ENCODE results near the gene DARS1.

Gene DARS1

DNA sequence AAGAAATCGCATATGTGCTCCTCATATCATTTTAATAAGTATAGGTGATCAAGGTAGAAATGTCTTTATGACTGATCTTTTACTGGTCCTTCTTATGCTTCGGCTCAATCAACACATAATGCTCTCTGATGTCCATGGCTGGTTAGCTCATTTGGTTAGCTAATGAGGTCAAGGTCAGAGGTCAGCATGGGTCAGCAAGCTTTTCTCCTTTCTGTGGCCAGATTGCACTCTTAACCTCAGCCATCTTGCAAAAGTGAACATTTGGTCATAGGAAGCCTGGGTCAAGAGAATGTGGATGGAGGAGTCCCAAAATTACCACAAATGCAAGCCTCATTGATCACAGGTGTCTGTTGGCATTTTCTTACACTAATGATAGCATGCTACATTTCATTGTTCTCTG lies 35.4 kb upstream of the DARS1 start:
- Histone ChIP-seq H3K18ac (ENCODE audit: low read length) (no peak overlapping the region), H3K56ac (ENCODE audit: low read length) (no peak overlapping the region), H2BK5ac (ENCODE audit: low read length) (no peak overlapping the region), H3K79me2 (ENCODE audit: control insufficient read depth, insufficient read depth, low read length) (no peaks in the 10 kb centered on the region), H2AK5ac (ENCODE audit: low read length) (no peak overlapping the region), H3K79me1 (ENCODE audit: low read length) (no peaks in the 10 kb centered on the region), H2BK15ac (replicated peaks; ENCODE audit: low read depth) (no peak overlapping the region), H4K8ac (ENCODE audit: low read depth, low read length) (no peak overlapping the region), H3K27me3 (ENCODE audit: insufficient read depth, low read length, poor library complexity) (no peaks in the 10 kb centered on the region), H3K27ac (ENCODE audit: low read depth, low read length) (no peak overlapping the region), H3K4ac (ENCODE audit: low read depth, low read length) (no peak overlapping the region), H3K36me3 (ENCODE audit: control insufficient read depth, insufficient read depth, low read length) (no peaks in the 10 kb centered on the region), H2BK120ac (ENCODE audit: low read depth, low read length) (no peak overlapping the region), H3K4me3 (ENCODE audit: low read length) (no peak overlapping the region), H3K9ac (ENCODE audit: low read length) (no peak overlapping the region), H3K4me2 (ENCODE audit: low read length) (no peak overlapping the region), H3K4me1 (ENCODE audit: control insufficient read depth, low read depth, low read length) (peaks cover 3% of the 10 kb centered on the region), H3K23ac (ENCODE audit: low read length) (no peak overlapping the region), H4K5ac (ENCODE audit: low read length) (no peak overlapping the region)
- WGBS (ENCODE audit: extremely low coverage, insufficient coverage, low lambda C conversion rate) = no CpG with 5 or more reads among the region's 2 CpGs
- DNase-seq = no peak

DNA sequence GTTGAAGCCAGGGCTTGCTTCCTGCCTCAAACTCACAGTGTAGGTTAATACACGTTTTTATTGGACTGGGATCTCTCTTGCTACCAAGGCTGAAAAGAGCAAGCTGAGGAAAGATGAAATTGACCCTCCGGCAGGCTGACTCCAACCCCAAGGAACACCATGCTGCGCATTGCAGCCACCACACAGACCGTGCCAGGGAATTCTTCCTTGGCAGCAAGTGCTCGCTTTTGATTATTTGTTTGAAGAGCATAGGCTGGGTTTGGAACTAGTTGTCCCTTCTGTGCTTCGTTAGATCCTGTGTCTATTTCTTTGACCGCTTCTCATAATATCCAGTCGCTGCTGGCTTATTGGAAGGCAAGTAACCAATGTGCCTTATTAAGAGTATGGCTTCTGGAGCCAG lies 34.4 kb upstream of the DARS1 start:
- Histone ChIP-seq H3K27ac (ENCODE audit: low read depth, low read length) (no peak overlapping the region), H3K4me1 (ENCODE audit: control insufficient read depth, low read depth, low read length) (peaks cover 1% of the 10 kb centered on the region), H3K4me2 (ENCODE audit: low read length) (no peak overlapping the region), H3K79me2 (ENCODE audit: control insufficient read depth, insufficient read depth, low read length) (no peaks in the 10 kb centered on the region), H3K4me3 (ENCODE audit: low read length) (no peak overlapping the region), H3K56ac (ENCODE audit: low read length) (no peak overlapping the region), H2BK120ac (ENCODE audit: low read depth, low read length) (no peak overlapping the region), H3K18ac (ENCODE audit: low read length) (no peak overlapping the region), H3K36me3 (ENCODE audit: control insufficient read depth, insufficient read depth, low read length) (no peaks in the 10 kb centered on the region), H3K4ac (ENCODE audit: low read depth, low read length) (no peak overlapping the region), H4K5ac (ENCODE audit: low read length) (no peak overlapping the region), H4K8ac (ENCODE audit: low read depth, low read length) (no peak overlapping the region), H2BK15ac (replicated peaks; ENCODE audit: low read depth) (no peak overlapping the region), H3K9ac (ENCODE audit: low read length) (no peak overlapping the region), H3K27me3 (ENCODE audit: insufficient read depth, low read length, poor library complexity) (no peaks in the 10 kb centered on the region), H2BK5ac (ENCODE audit: low read length) (no peak overlapping the region), H3K23ac (ENCODE audit: low read length) (no peak overlapping the region), H2AK5ac (ENCODE audit: low read length) (no peak overlapping the region), H3K79me1 (ENCODE audit: low read length) (no peaks in the 10 kb centered on the region)
- WGBS (ENCODE audit: extremely low coverage, insufficient coverage, low lambda C conversion rate) = no CpG with 5 or more reads among the region's 8 CpGs
- no peak for DNase-seq

DNA sequence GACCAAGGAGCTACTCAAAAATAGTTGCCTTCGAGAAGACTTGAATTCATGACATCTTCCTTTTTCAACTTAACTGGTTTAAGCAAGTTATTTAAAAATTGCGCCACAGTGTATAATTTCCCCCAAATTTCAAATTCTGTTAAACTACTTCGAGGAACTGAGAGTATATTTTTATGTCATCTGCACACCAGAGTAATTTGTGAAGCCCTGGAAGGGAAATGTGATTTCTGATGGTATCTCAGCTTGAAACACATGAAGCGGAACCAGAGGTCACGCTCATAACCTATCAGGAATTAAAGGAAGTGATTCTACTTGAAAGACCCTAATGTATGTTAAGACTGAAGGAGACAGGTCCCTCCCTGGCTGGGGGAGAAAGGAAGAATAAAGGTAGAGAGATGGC lies 33.9 kb upstream of the DARS1 start:
- no peak overlapping the region for H3K9ac ChIP-seq (ENCODE audit: low read length)
- no peak overlapping the region for H3K27ac ChIP-seq (ENCODE audit: low read depth, low read length)
- no peak overlapping the region for H4K5ac ChIP-seq (ENCODE audit: low read length)
- no peak overlapping the region for H2AK5ac ChIP-seq (ENCODE audit: low read length)
- no peak for DNase-seq
- no peaks in the 10 kb centered on the region for H3K27me3 ChIP-seq (ENCODE audit: insufficient read depth, low read length, poor library complexity)
- no peak overlapping the region for H3K23ac ChIP-seq (ENCODE audit: low read length)
- no peaks in the 10 kb centered on the region for H3K79me1 ChIP-seq (ENCODE audit: low read length)
- no peaks in the 10 kb centered on the region for H3K36me3 ChIP-seq (ENCODE audit: control insufficient read depth, insufficient read depth, low read length)
- H2BK5ac ChIP-seq (ENCODE audit: low read length) = no peak overlapping the region
- no peak overlapping the region for H2BK120ac ChIP-seq (ENCODE audit: low read depth, low read length)
- no peak overlapping the region for H3K4me3 ChIP-seq (ENCODE audit: low read length)
- no peak overlapping the region for H4K8ac ChIP-seq (ENCODE audit: low read depth, low read length)
- no peaks in the 10 kb centered on the region for H3K79me2 ChIP-seq (ENCODE audit: control insufficient read depth, insufficient read depth, low read length)
- no peaks in the 10 kb centered on the region for H3K4me1 ChIP-seq (ENCODE audit: control insufficient read depth, low read depth, low read length)
- no CpG with 5 or more reads among the region's 5 CpGs for WGBS (ENCODE audit: extremely low coverage, insufficient coverage, low lambda C conversion rate)
- H3K56ac ChIP-seq (ENCODE audit: low read length) = no peak overlapping the region
- H2BK15ac ChIP-seq (replicated peaks; ENCODE audit: low read depth) = no peak overlapping the region
- H3K4me2 ChIP-seq (ENCODE audit: low read length) = no peak overlapping the region
- H3K4ac ChIP-seq (ENCODE audit: low read depth, low read length) = no peak overlapping the region
- no peak overlapping the region for H3K18ac ChIP-seq (ENCODE audit: low read length)

DNA sequence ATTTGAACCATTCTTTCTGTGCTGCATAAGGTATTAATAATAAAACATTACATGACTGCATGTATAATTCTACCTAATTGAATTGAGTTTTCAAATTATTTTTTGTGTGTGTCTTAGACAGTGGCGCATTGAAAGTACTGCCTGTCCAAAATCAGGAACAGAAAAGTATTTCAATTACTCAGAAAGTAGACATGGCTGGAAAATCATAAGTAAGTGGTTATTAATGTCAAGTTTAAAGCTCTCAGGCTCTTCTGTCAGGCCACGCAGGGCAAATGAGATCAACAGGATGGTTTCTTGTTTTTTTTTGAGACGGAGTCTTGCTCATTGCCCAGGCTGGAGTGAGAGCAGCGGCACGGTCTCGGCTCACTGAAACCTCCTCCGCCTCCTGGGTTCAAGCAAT lies 32.4 kb upstream of the DARS1 start:
- no peaks in the 10 kb centered on the region for H3K36me3 ChIP-seq (ENCODE audit: control insufficient read depth, insufficient read depth, low read length)
- H3K4me2 ChIP-seq (ENCODE audit: low read length) = no peak overlapping the region
- H3K23ac ChIP-seq (ENCODE audit: low read length) = no peak overlapping the region
- H3K79me1 ChIP-seq (ENCODE audit: low read length) = no peaks in the 10 kb centered on the region
- H3K4me3 ChIP-seq (ENCODE audit: low read length) = no peak overlapping the region
- no peaks in the 10 kb centered on the region for H3K4me1 ChIP-seq (ENCODE audit: control insufficient read depth, low read depth, low read length)
- H3K79me2 ChIP-seq (ENCODE audit: control insufficient read depth, insufficient read depth, low read length) = no peaks in the 10 kb centered on the region
- H3K9ac ChIP-seq (ENCODE audit: low read length) = no peak overlapping the region
- no peak overlapping the region for H3K18ac ChIP-seq (ENCODE audit: low read length)
- H2BK15ac ChIP-seq (replicated peaks; ENCODE audit: low read depth) = no peak overlapping the region
- H2BK120ac ChIP-seq (ENCODE audit: low read depth, low read length) = no peak overlapping the region
- H2BK5ac ChIP-seq (ENCODE audit: low read length) = no peak overlapping the region
- DNase-seq = no peak
- H3K27ac ChIP-seq (ENCODE audit: low read depth, low read length) = no peak overlapping the region
- H4K5ac ChIP-seq (ENCODE audit: low read length) = no peak overlapping the region
- H3K4ac ChIP-seq (ENCODE audit: low read depth, low read length) = no peak overlapping the region
- no peak overlapping the region for H3K56ac ChIP-seq (ENCODE audit: low read length)
- H3K27me3 ChIP-seq (ENCODE audit: insufficient read depth, low read length, poor library complexity) = no peaks in the 10 kb centered on the region
- no peak overlapping the region for H4K8ac ChIP-seq (ENCODE audit: low read depth, low read length)
- no CpG with 5 or more reads among the region's 7 CpGs for WGBS (ENCODE audit: extremely low coverage, insufficient coverage, low lambda C conversion rate)
- no peak overlapping the region for H2AK5ac ChIP-seq (ENCODE audit: low read length)

DNA sequence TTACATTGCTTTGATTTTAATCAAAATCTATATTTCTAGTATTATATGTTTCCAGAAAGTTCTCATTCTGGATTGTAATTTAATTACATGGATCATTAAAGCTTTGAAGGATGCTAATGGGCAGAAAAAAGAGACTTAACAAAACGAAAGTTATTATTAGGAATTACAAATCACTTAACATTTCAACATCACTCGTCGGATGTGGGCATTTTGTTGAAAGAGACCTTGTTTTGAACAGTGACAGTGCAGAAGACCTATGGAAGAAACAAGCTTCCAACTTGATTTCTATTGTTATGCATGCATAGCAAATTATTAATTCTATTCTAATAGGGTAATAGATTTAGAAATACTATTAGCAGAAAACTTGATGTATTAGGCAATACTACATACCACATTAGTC lies 31.4 kb upstream of the DARS1 start:
- Histone ChIP-seq H3K36me3 (ENCODE audit: control insufficient read depth, insufficient read depth, low read length) (no peaks in the 10 kb centered on the region), H4K5ac (ENCODE audit: low read length) (no peak overlapping the region), H3K18ac (ENCODE audit: low read length) (no peak overlapping the region), H3K9ac (ENCODE audit: low read length) (no peak overlapping the region), H4K8ac (ENCODE audit: low read depth, low read length) (no peak overlapping the region), H3K79me2 (ENCODE audit: control insufficient read depth, insufficient read depth, low read length) (no peaks in the 10 kb centered on the region), H3K79me1 (ENCODE audit: low read length) (no peaks in the 10 kb centered on the region), H3K4me3 (ENCODE audit: low read length) (no peak overlapping the region), H3K27ac (ENCODE audit: low read depth, low read length) (no peak overlapping the region), H3K4me1 (ENCODE audit: control insufficient read depth, low read depth, low read length) (no peaks in the 10 kb centered on the region), H3K56ac (ENCODE audit: low read length) (no peak overlapping the region), H2BK5ac (ENCODE audit: low read length) (no peak overlapping the region), H3K4ac (ENCODE audit: low read depth, low read length) (no peak overlapping the region), H2BK15ac (replicated peaks; ENCODE audit: low read depth) (no peak overlapping the region), H3K23ac (ENCODE audit: low read length) (no peak overlapping the region), H2BK120ac (ENCODE audit: low read depth, low read length) (no peak overlapping the region), H2AK5ac (ENCODE audit: low read length) (no peak overlapping the region), H3K4me2 (ENCODE audit: low read length) (no peak overlapping the region), H3K27me3 (ENCODE audit: insufficient read depth, low read length, poor library complexity) (no peaks in the 10 kb centered on the region)
- DNase-seq = no peak
- no CpG with 5 or more reads among the region's 3 CpGs for WGBS (ENCODE audit: extremely low coverage, insufficient coverage, low lambda C conversion rate)

DNA sequence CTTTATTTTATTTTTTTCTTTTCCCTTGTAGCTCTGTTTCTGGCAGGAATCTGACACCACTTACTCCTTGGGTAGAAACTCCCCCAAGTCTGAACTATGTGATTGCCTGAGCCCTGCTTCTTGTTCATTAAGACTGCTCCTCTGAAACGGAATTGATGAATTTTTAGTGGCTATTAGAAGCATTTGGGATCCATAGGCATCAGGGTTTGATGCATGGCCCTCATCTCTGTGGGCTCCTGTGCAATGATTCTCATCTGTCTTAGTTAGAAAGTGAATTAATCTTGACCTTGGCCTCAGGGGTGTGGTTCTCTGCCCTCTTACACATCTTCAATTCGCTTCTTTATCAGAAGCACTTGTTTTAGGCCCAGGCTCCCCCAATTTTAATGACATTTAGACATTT lies 31.0 kb upstream of the DARS1 start:
- no peaks in the 10 kb centered on the region for H3K36me3 ChIP-seq (ENCODE audit: control insufficient read depth, insufficient read depth, low read length)
- no peak overlapping the region for H3K4me3 ChIP-seq (ENCODE audit: low read length)
- no peak overlapping the region for H3K4me2 ChIP-seq (ENCODE audit: low read length)
- no peak overlapping the region for H2BK15ac ChIP-seq (replicated peaks; ENCODE audit: low read depth)
- H3K4me1 ChIP-seq (ENCODE audit: control insufficient read depth, low read depth, low read length) = no peaks in the 10 kb centered on the region
- no peak overlapping the region for H2BK5ac ChIP-seq (ENCODE audit: low read length)
- H3K79me2 ChIP-seq (ENCODE audit: control insufficient read depth, insufficient read depth, low read length) = no peaks in the 10 kb centered on the region
- no peak overlapping the region for H4K8ac ChIP-seq (ENCODE audit: low read depth, low read length)
- H3K27me3 ChIP-seq (ENCODE audit: insufficient read depth, low read length, poor library complexity) = no peaks in the 10 kb centered on the region
- H3K56ac ChIP-seq (ENCODE audit: low read length) = no peak overlapping the region
- H3K23ac ChIP-seq (ENCODE audit: low read length) = no peak overlapping the region
- no peak overlapping the region for H3K18ac ChIP-seq (ENCODE audit: low read length)
- H2BK120ac ChIP-seq (ENCODE audit: low read depth, low read length) = no peak overlapping the region
- H3K79me1 ChIP-seq (ENCODE audit: low read length) = no peaks in the 10 kb centered on the region
- WGBS (ENCODE audit: extremely low coverage, insufficient coverage, low lambda C conversion rate) = no CpG with 5 or more reads among the region's 2 CpGs
- H3K27ac ChIP-seq (ENCODE audit: low read depth, low read length) = no peak overlapping the region
- H3K9ac ChIP-seq (ENCODE audit: low read length) = no peak overlapping the region
- DNase-seq = no peak
- no peak overlapping the region for H4K5ac ChIP-seq (ENCODE audit: low read length)
- no peak overlapping the region for H2AK5ac ChIP-seq (ENCODE audit: low read length)
- H3K4ac ChIP-seq (ENCODE audit: low read depth, low read length) = no peak overlapping the region
